GM19043 (cell line): ENCODE results near the gene PLAC9.
A peak's percentile ranks its signal among the peaks of the same experiment; 100 is the strongest.
"Not testable (repeated sequence)": the region's sequence is repeated elsewhere in the genome, so short reads cannot be mapped to it uniquely, and the experiment has no call there.

Source experiments
- ATAC-seq: cut with Tn5 transposase; IDR thresholded peaks from one replicate; pipeline ENCODE4 v1.9.1; 2021; ENCODE audit warnings: low read depth; ENCODE audit not compliant: unreplicated experiment

PLAC9 gene, protein sequence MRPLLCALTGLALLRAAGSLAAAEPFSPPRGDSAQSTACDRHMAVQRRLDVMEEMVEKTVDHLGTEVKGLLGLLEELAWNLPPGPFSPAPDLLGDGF

DNA sequence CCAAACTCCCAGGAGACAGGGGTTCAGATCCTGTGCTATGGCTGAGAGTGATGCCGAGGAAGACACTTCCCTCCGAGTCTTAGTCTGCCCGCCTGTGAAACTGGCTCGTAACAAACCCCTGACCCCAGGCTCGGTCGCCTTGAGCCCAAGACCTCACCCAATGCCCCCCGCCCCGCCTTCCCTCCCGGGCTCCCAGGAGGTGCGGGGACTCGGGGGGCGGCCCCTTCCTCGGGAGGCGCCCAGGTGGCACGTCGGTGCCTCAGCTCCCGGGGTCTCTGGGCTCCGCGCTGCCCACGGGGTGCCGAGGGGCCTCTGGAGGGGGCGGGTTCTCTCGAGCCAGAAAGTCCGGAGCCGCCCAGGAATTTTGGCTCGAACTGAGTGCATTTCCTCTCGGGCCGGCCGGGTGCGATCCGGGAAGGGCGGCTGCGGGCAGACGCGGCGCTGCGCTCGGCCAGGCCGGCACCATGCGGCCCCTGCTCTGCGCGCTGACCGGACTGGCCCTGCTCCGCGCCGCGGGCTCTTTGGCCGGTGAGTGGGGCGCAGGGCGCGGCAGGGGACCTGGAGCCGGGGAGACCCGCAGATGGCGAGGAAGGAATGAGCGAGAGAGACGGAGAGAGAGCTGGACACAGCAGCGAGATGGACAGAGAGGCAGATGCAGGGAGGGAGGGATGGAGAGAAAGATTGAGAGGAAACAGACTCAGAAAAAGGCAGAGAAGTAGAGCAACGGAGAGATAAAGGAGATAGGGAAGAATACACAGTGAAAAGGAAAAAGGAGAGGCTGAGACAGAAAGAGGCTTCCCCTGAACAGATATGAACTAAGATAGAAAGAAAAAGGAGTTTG is at the start of gene PLAC9:
Gene PLAC9 (plus strand): TSS at position 432 of the 841 bp plus-strand sequence. CDS start 33 bp downstream, at position 465.
- ATAC-seq: no peak

DNA sequence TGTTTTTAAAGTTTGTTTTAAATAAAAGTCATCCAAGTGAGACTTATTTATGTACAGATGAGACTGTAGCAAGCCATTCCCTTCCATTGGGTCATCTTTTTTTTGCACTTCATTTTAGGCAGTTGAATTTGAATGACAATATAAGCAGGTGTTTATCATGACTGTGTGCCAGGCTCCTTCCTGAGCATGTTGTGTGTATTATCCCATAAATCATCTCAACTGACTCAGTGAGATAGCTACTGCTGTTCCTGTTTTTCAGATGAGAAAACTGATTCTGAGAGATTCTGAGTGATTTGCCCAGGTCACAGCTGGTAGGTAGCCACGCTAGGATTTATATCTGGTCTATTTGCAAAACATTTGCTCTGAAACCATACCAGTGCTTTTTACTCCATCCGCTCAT is 42.4 kb upstream of the PLAC9 start:
- no peak for ATAC-seq

DNA sequence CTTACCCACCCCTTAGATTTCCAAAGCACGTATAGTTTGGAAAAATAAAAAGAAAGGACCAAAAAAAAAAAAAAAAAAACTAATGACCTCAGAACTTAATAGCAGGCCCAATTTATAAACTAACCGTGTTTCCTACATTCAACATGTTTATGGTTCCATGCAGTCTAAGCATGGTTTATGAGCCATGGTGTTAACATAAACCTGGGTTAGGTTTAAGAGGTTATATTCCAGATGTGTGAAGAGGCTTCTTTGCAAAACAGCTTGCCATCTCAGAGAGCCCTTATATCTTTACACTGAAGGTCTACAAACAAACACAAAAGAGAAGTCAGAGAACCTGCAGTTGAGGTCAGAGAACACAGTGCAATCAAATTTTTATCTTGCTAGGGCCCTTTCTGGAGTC is 38.3 kb upstream of the PLAC9 start:
- ATAC-seq: no peak

DNA sequence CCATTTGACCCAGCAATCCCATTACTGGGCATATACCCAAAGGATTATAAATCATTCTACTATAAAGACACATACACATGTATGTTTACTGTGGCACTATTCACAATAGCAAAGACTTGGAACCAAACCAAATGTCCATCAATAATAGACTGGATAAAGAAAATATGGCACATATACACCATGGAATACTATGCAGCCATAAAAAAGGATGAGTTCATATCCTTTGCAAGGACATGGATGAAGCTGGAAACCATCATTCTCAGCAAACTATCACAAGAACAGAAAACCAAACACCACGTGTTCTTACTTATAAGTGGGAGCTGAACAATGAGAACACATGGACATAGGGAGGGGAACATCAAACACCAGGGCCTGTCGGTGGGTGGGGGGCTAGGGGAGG is 34.3 kb upstream of the PLAC9 start:
- ATAC-seq: not testable (repeated sequence)

DNA sequence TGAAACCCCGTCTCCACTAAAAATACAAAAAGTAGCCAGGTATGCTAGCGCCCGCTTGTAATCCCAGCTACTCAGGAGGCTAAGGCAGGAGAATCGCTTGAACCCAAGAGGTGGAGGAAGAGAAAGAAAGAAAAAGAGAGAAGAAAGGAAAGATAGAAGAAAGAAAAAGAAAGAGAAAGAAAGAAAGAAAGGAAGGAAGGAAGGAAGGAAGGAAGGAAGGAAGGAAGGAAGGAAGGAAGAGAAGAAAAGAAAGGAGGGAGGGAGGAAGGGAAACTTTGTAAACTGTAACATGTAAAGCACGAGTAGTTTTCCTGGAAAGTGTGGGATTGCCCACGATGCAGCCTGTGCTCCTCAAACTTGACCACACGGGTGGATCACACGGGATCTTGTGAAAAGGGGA is 33.2 kb upstream of the PLAC9 start:
- ATAC-seq: not testable (repeated sequence)

DNA sequence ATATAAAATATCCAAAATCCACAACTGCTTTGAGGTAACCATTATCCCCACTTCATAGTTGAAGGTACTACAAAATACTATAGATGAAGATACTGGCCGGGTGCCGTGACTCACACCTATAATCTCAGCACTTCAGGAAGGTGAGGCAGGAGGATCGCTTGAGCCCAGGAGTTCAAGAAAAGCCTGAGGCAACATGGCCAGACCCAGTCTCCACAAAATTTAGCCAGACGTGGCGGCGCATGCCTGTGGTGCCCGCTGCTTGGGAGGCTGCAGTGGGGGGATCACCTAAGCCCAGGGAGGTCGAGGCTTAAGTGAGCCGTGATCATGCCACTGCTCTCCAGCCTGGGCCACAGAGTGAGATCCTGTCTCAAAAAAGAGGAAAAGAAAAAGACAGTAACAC is 32.4 kb upstream of the PLAC9 start:
- ATAC-seq: no peak

DNA sequence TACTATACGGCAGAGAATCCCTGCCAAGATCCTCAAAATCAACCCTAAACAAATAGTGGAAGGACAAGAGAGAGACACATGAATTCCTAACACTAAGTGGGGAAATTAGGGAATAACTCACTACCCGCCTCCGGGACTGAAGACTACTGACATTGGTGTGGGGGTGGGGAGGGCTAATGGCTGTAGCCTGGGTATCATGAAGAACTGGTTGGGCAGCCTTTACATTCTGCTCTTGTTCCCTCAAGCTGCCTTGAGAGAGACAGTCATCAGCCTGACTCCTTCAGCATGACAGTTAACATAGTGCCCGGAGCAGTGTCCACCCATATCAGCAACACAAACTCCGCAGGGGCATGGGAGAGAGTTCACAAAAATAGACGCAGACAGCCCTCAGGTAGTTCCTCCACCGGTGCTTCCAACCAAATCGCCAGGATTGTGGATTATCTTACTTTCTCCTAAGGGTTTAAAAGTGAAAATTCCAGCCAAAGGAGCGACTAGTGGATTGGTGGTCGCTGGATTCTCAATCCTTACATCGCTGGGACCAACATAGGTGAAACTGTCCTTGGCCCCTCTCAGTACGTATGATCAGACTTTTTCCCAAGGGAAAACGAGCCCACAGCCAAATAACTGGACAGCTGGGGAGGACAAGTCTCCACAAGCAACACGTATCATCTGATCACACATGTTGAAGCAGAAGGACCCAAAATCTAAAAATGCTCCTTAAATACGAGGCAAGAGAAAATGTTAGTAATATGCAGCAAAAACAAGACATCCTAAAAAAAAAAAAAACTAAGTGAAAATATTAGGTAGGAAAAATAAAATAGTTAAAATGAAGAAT is 31.5 kb upstream of the PLAC9 start:
- no peak for ATAC-seq

DNA sequence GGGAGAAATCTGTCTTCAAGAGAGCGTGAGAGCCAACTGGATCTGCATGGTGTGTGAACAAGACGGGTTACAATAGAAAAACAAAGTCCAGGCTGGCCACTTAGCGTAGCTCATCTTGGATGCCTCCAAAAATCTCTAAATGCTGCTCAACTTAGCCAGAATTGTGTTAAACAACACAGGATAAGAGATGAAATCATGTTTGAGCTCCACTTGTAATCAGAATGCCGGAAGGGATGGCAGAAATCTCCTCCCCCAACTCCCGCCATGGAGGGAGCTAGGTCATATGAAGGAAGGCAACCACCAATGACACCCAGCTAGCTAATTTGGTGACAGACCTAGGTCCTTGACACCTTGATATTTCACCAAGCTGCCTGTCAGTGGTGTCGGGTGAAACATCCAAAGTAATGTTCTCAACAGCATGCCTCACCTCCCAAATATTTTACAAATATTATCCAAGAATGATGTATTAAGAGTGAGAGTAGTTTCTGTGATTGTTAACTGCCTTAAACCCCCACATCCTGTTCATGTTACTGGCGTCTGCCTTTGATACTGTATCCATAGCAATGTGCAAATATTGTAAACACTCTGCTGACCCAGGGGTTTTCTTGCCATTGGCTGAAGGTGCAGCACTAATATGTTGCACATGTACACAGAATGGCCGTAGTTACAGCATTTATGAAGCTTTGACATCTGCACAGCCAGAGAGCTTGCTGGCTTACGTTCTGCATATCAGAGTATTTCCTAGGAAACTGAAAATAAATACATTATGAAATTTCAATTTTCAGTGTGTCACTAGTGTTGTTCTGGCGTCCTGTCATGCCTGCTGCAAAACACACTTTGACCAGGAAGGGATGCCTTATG is 28.2 kb upstream of the PLAC9 start:
- ATAC-seq: peak; percentile 95

DNA sequence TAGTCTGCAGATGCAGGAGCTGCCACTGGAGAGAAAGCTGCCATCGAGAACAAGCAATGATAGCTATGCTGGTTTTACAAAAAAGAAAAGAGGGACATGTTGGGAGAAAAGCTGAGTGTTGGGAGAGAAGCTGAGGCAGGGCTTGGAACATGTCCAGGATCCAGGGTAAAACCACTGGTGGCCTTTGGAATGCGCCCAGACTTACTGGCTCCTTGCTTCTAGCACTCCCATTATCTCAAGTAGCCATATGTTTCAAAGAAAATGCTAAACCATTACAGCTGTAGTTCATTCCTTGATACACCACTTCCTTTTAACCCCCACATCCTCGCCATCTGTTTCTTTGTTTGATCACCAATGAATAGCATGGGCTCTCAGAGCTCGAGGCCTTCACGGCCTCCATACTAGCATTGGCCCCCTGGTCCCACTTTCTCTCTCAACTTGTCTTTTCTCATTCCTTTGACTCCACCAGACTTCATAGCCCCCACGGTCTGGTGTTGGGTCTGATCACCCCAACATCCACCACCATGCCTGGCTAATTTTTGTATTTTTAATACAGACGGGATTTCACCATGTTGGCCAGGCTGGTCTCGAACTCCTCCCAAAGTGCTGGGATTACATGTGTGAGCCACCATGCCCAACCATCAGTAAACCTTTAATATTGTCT is 23.8 kb upstream of the PLAC9 start:
- no peak for ATAC-seq

DNA sequence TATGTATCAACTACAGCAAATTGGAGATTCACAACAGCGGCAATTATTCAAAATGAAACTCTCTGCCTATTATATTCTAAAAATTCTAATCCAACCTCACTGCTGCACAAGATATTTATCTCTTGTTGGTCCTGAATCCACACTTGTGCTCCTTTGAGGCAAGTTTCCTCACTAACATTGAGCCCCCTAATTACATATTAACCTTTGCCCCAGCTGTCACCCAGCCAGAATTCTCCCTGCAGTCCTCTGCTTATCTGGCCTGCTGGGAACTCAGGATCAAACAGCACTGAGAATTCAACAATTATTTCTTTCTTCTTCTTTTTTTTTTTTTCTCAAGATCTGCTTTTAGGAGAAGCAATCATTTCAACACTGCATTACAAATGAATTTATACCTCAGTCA is 21.5 kb upstream of the PLAC9 start:
- no peak for ATAC-seq

DNA sequence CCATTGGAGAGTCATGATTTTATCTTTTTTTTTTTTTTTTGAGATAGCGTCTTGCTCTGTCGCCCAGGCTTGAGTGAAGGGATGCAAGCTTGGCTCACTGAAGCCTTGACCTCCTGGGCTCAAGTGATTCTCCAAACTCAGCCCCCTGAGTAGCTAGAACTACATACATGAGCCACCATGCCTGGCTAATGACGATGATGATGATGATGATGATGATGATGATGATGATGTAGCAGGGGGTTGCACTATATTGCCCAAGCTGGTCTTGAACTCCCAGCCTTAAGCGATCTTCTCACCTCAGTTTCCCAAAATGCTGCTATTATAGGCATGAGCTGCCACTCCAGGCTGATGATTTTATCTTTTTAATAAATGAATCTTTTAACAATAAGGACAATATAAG is 13.9 kb upstream of the PLAC9 start:
- ATAC-seq: no peak

DNA sequence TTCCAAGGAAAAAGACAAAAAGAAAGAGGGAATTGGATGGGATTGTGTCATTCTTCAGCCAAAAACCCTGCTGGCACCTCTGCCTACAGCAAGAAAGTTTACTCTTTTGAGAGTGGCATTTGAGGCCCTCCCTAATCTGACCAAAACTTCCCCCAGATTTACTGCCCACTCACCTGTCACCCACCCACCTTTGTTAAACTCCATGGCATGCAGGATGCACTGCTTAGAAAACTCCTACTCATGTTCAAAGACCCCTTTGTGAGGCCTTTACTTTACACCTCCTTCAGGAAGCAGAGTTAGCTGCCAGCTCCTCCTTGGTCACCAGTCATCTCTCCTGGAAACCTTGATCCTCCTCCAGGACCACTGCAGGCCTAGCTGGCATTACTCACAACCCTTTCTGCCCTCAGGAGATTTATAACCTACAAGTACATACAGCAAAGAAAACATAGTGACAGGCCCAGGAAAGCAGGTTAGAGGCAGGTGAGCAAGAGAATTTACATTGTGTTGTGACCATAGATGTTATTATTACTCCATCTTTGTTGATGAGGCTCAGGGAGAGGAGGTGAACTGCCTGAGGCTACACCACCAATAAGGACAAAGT is 10.3 kb upstream of the PLAC9 start:
- no peak for ATAC-seq

DNA sequence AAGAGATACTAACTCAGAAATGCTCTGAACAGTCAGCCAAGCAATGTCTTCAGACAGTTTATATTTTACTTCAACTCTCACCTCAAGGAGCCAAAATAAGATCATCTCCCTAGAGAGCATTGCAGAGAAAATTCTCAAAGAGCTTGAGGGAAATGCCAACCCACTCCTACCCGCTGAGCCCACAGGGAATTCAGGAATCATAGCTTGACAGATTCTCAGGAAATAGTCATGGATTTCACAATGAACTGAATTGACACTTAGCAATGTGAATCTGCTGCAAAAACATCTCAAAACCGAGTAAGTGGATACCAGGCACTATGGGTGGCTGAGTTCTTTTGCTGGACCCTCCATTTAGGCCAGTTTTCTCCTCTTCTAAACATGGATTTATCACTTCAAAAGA is 9.8 kb upstream of the PLAC9 start:
- no peak for ATAC-seq

DNA sequence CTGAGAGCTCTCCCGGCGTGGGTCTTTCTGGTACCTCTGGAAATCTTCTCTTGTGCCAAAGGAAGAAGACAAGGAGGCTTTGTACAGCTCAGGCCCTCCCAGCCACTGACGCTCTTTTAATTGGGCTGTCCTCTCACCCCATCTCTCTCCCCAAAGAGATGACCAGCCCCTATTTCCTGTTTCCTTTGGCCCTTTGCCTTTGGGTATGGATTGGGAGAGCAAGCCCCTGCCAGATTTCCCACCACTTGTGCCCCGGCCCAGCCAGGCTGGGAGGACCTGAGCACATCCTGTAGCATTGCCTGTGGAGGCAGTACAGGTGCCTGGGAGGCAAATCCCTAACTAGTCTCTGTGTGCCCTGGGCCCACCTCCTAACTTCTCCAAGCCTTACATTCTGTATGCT is 5.7 kb upstream of the PLAC9 start:
- ATAC-seq: no peak

DNA sequence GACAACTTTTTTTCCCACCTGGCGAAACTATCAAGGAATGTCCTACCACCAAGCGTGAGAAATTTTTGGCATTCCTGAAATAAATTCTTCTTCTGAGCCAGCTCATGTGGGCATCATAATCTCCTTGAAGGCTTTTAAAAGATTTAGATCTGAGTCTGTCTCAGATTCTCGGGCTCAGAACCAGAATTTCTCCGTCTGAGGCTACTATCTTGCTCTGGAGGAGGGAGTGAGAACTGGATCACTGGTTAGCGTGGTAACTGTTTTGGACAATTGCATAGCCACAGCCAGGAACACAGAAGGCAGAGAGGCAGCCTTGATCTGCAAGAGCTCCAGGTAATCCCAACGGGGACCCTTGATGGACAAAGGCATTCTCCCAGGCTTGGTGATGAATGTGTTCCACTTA is 1.0 kb upstream of the PLAC9 start:
- ATAC-seq: no peak

DNA sequence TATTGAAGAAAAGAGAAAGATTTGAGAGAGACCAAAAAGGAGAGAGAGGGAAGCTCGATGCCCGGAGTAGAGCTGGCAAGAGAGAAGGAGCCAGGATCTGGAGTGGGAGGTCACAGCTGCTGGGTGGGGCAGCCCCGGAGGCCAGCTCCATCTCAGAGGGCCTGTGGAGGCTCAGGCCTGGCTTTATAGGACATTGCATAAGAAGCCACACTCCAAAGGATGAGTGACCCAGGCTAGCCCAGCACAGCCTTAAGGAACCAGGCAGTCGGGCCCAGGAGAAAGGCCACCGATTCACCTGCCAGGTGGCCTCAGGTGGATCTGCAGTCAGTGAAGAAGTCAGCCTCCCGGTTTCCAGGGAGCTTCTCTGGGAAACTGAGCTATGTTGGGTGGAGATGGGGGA is 676 bp downstream of the PLAC9 start:
- no peak for ATAC-seq

DNA sequence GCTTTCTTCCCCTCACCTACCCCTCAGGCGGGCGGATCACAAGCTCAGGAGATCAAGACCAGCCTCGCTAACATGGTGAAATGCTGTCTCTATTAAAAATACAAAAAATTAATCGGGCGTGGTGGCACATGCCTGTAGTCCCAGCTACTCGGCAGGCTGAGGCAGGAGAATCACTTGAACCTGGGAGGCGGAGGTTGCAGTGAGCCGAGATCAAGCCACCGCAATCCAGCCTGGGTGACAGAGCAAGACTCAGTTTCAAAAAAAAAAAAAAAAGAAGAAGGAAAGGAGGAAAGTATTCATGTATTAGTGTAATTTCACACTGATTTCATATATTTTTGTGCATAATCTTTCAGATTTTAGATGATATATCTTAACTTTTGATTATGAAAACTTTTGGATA is 1.2 kb downstream of the PLAC9 start:
- not testable (repeated sequence) for ATAC-seq

DNA sequence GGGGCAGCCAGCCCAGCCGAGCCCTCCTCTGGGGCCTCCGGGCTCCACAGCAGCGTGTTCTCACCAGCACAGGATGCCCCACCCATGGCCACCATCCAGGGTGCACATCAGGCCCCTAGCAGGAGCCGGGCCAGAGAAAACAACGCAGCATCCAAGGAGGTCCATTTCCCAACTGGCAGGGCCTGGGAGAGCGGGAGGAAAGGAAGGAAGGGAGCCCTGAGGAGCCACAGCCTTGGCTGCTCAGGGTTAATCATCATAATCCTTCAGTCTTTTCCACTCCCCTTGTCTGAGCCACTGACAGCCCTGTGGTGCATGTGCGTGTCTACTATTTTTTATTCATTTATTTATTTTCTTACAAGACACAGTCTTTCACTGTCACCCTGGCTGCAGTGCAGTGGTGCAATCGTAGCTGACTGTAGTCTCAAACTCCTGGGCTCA is 3.6 kb downstream of the PLAC9 start:
- ATAC-seq: no peak

DNA sequence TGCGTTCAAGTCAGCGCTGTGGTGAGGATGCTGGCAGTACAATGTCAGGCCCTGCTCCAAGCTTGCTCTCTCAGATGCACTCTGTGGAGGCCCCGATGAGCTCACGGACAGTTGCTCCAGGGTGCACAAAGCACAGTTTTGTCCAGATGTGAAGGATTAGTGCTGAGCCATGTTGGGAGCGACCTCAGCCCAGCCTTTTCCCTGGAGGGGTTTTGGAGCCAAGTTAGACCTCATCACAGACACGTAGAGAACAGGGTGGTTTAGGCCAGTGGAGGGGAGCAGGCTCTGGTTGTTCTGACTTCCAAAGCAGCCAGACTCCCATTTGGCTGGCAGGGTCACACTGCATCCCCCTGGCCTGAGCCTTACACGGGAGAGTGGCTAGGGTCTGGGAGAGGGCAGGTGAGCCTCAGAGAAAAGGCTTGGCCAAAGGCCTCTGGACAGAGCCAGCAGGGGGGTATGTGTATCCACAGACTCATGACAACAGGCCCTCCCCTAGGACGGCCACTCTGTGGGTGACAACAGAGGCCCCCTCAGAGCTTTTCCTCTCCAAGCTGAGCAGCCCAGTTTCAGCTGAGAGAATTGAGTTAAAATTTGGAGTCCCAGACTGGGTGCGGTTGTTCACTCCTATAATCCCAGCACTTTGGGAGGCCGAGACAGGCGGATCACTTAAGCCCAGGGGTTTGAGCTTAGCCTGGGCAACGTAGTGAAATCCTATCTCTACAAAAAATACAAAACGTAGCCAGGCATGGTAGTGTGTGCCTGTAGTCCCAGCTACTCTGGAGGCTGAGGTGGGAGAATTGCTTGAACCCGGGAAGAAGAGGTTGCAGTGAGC is 4.7 kb downstream of the PLAC9 start:
- no peak for ATAC-seq
